Right lobe of liver (tissue), 4 donors: ENCODE data around the gene DCC.

ENCODE experiments used
- CTCF ChIP-seq, 4 donors: fragments of 200-600 bp in 3 of 4; fragments of 450-650 bp in 1 of 4; IDR thresholded peaks; one replicate each; pipeline versions ENCODE4 v1.5.1 to v1.8.0; 2016 to 2022; ENCODE audit warnings: antibody characterized with exemption in 4 of 4, mild to moderate bottlenecking in 2 of 4
- POLR2A ChIP-seq: fragments of 450-650 bp; IDR thresholded peaks from one replicate; pipeline ENCODE4 v1.6.1; 2017; ENCODE audit warnings: antibody characterized with exemption, mild to moderate bottlenecking
- donor health status: DM: no; HTN: no; CAD: no.
- donor health status: DM: no; HTN: no; CAD: no.
- donor health status: DM: no; HTN: yes; CAD: no.

GRCh38 chr18:53478155-53478554, 1138.2 kb downstream of the DCC start:
- TF ChIP-seq POLR2A: no peak
- no peak for TF ChIP-seq CTCF (IDR thresholded peaks at IDR 0.05)
